ENCODE data around the gene CYB561.

CYB561 gene

GRCh38 chr17:63491413-63491812 lies 45.3 kb upstream of the CYB561 start:
- H3K4me3 ChIP-seq (replicated peaks in 1 of 2; ENCODE audit: low read depth in 2 of 2, low read length in 2 of 2): no peak overlapping the region
- TF ChIP-seq CTCF (IDR thresholded peaks at IDR 0.05; ENCODE audit: low read depth, low read length): no peak
- no peak for DNase-seq (ENCODE audit: low read depth in 2 of 2)

- no peak for DNase-seq (ENCODE audit: low read depth in 2 of 2)
- H3K4me3 ChIP-seq (replicated peaks in 1 of 2; ENCODE audit: low read depth in 2 of 2, low read length in 2 of 2): no peak overlapping the region
- no peak for TF ChIP-seq CTCF (IDR thresholded peaks at IDR 0.05; ENCODE audit: low read depth, low read length)
These were observed 44.8 kb upstream of the CYB561 start for GRCh38 chr17:63490858-63491400.

- H3K4me3 ChIP-seq (replicated peaks in 1 of 2; ENCODE audit: low read depth in 2 of 2, low read length in 2 of 2): no peak overlapping the region
- TF ChIP-seq CTCF (IDR thresholded peaks at IDR 0.05; ENCODE audit: low read depth, low read length): no peak
- no peak for DNase-seq (ENCODE audit: low read depth in 2 of 2)
These were observed 44.2 kb upstream of the CYB561 start for GRCh38 chr17:63490329-63490728.

- H3K4me3 ChIP-seq (replicated peaks in 1 of 2; ENCODE audit: low read depth in 2 of 2, low read length in 2 of 2): no peak overlapping the region
- no peak for DNase-seq (ENCODE audit: low read depth in 2 of 2)
- no peak for TF ChIP-seq CTCF (IDR thresholded peaks at IDR 0.05; ENCODE audit: low read depth, low read length)
These were observed 43.2 kb upstream of the CYB561 start for GRCh38 chr17:63489291-63489690.

- H3K4me3 ChIP-seq (replicated peaks in 1 of 2; ENCODE audit: low read depth in 2 of 2, low read length in 2 of 2): no peak overlapping the region
- TF ChIP-seq CTCF (IDR thresholded peaks at IDR 0.05; ENCODE audit: low read depth, low read length): no peak
- no peak for DNase-seq (ENCODE audit: low read depth in 2 of 2)
These were observed 42.7 kb upstream of the CYB561 start for GRCh38 chr17:63488851-63489250.

- TF ChIP-seq CTCF (IDR thresholded peaks at IDR 0.05; ENCODE audit: low read depth, low read length): no peak
- H3K4me3 ChIP-seq (replicated peaks in 1 of 2; ENCODE audit: low read depth in 2 of 2, low read length in 2 of 2): no peak overlapping the region
- no peak for DNase-seq (ENCODE audit: low read depth in 2 of 2)
These were observed 40.9 kb upstream of the CYB561 start for GRCh38 chr17:63487014-63487339.

- TF ChIP-seq CTCF (IDR thresholded peaks at IDR 0.05; ENCODE audit: low read depth, low read length): no peak
- DNase-seq (ENCODE audit: low read depth in 2 of 2): no peak
These were observed 40.4 kb upstream of the CYB561 start for GRCh38 chr17:63486317-63487013.

More at GRCh38 chr17:63486317-63487013, 40.4 kb upstream of the CYB561 start:
- H3K4me3 ChIP-seq (replicated peaks in 1 of 2; ENCODE audit: low read depth in 2 of 2, low read length in 2 of 2): no peak overlapping the region
